ENCODE results near the gene RHBDD2.

GRCh38 chr7:75889223-75889825 lies 10.5 kb downstream of the RHBDD2 start:
- TF ChIP-seq ZNF565 (CRISPR knock-in tag; conservative IDR thresholded peaks at IDR 0.05; ENCODE audit: low read depth) = no peak
- TF ChIP-seq, protein P1, sequence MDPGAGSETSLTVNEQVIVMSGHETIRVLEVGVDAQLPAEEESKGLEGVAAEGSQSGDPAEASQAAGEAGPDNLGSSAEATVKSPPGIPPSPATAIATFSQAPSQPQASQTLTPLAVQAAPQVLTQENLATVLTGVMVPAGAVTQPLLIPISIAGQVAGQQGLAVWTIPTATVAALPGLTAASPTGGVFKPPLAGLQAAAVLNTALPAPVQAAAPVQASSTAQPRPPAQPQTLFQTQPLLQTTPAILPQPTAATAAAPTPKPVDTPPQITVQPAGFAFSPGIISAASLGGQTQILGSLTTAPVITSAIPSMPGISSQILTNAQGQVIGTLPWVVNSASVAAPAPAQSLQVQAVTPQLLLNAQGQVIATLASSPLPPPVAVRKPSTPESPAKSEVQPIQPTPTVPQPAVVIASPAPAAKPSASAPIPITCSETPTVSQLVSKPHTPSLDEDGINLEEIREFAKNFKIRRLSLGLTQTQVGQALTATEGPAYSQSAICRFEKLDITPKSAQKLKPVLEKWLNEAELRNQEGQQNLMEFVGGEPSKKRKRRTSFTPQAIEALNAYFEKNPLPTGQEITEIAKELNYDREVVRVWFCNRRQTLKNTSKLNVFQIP (CRISPR knock-in tag; IDR thresholded peaks at IDR 0.05; ENCODE audit: borderline replicate concordance, low read depth) = no peak
- no peak for TF ChIP-seq RARB (CRISPR knock-in tag; IDR thresholded peaks at IDR 0.05)

Data from SK-N-SH treated with all-trans-retinoic acid at 6 μM for 48 hours (cell line).